GM19043 (cell line): ENCODE data around the gene TNFRSF11A.

Experiments
- ATAC-seq: cut with Tn5 transposase; IDR thresholded peaks from one replicate; pipeline ENCODE4 v1.9.1; 2021; ENCODE audit warnings: low read depth; ENCODE audit not compliant: unreplicated experiment

Gene TNFRSF11A

DNA sequence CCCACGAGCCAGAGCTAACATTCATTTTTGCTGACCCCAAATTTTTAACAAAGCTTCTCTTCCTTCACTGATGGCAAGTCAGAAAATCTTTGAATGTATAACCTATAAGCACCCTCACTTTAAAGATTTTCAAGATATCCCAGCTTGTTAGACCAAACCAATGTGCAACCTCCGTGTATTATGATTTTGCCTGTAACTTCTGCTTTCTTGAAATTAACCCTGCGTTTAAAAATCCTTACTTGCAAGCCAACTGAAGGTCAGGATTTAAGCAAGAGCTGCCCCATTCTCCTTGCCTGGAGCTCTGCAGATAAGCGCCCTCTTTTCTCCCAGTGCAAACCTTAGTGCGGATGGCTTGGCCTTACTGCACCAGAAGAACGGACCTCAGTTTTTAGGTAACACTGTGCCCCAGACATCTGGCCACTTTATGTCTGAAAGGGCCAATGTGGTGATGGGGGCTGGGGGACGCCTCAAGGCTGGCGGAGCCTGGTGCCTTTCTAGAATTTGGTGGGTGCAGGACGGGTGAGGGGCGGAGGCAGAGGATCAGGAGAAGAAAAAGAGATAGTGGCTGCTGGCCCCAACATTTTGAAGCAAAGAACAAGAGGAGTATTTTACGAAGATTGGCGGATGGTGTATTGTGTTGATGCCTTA lies 805 bp upstream of the TNFRSF11A start:
- no peak for ATAC-seq

- ATAC-seq, result no peak
Observed at GRCh38 chr18:62325806-62326645, 916 bp downstream of the TNFRSF11A start.

- no peak for ATAC-seq
Observed at GRCh38 chr18:62326646-62327348, 1.7 kb downstream of the TNFRSF11A start.

DNA sequence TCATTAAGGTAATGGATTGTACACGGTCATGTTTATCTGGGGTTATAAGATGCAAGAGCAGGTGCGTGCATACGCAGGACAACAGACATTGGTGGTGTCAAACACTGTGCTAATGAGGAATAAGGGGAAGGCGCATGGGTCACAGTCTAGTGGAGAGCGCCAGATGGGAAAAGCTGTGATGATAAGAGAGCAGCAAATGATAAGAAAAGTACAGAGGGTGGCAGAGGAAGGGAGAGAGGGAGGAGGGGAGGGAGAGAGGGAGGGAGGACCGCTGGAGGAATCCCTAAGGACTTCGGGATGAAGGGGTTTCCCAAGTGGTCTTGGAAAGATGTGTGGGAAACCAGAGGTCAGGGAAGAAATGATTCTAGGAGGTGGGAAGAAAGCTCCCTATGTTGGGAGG lies 2.9 kb downstream of the TNFRSF11A start:
- no peak for ATAC-seq

DNA sequence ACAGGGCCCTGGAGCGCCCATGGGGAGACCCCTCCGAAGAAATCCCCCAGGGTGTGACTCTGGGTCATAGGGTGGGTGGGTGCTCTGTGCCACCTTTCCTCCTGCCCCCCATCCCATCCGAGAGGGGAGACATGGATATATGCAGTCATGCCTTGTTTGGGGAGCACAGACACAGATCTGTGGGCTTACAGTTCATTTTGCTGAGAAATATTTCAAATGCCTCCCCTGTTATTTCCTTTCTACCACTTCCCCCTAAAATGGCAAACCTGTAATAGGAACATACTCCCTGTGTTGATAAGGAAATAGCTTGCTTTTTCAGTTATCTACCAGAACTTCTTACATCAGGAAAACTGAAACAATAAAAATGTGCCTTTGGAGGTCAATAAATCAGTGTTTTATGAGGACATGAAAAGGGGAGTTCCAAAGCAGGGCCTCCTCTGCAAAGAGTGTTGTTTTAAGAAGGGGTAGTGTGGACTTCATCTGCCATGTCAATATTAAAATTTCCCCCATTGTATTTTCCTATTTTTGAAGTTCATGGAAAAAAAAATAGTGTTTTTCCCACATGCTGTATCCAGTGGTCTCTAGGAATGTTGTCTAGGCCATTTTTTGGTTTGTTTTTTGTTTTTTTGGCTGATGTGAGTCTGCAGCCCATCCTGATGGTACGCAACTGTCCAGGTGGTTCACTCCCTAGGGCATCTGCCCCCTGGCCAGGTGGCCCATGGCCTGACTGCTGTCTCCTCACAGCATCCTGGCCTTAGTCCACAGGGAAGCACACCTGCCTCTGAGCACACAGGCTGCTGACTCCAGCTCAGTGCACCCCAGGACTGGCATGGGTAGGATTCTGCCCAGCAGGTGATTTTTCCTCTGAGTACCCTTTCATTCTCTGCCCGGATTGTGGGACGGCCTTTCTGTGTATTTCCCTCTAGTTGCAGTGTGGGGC lies 3.7 kb downstream of the TNFRSF11A start:
- no peak for ATAC-seq

GRCh38 chr18:62329691-62330454 lies 4.8 kb downstream of the TNFRSF11A start:
- peak; percentile 40 for ATAC-seq

- no peak for ATAC-seq
Observed at GRCh38 chr18:62330650-62331049, 5.5 kb downstream of the TNFRSF11A start.

DNA sequence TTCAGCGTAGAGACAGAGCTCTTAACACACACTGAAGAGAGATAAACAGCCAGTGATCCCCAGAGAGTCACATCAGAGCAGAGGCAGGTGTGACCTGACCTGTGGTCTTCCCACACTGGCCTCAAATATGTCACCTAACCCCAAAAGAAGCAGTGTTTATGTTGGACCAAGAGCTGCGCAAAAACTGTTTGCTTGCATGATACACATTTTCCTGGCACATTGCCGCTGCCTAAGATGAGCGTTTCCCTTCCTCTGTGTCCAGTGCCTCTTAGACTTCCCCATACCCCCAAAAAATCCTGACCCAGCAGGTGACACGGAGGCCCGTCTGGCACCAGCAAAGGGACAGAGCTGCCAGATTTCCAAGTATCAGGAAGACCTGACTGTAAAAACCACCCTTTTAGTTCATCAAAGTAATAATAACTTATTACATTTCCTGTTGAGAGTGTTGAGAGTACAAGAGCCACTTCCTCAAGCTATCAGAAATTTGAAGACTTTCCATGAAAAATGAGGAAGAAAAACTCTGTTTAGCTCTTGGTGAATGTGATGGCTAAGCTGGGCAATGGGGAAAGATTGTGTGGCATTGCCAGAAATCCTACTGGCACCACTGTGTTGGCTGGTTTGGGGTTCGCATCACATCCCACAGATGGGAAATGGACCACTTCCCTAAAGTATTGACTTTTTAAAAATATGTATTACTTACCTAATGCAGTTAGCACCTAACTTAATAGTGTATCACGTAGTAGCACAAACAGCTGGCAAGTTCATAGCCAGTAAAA lies 6.7 kb downstream of the TNFRSF11A start:
- ATAC-seq, result no peak

DNA sequence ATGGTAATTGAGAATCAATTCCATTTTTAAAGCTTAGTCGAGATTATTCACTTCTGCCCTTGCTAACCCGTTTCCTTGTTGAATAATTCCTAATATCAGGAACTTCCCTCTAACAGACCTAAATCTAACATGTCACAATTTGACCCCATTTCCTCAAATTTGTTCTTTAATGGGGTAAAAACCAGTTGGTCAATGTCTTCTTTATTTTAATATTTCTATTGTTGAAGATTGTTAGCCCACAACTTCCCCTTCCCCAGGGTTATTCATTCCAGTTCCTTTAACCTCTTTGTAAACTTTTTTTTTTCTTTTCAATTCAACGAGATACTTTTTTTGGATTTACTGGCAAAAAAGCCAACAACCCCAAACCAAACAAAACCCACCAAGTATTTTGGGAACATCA lies 7.3 kb downstream of the TNFRSF11A start:
- ATAC-seq, result no peak

DNA sequence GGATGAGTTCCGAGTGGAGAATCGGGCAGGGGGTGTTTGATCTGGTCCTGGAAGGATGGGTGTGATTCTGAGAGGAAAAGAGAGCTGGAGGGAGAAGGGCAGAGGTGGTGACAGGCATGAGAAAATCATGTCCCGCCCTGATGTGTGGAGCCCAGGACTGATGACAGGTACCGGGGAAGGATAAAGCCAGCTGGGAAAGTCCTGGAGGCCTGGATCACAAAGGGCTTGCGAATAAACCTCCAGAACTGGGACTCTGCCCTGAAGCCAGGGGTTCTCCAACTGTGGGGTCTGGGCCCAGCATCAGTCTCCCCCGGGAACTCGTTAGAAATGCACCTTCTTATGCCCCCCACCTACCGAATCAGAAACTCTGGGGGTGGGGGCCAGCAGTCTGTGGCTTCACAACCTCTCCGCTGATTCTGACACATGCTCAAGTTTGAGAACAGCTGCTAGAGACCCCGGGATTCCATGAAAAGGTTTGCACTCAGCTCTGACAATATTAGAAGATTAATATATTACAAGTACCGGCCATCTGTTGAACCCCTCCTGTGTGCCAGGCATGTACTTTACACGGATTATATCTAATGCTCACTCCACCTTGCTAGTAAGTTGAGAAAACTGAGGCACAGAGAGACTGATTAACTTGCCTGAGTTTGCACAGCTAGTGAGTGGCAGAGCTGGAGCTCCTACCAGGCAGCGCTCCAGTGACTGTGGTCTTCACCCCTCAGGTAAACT lies 8.0 kb downstream of the TNFRSF11A start:
- no peak for ATAC-seq

- ATAC-seq, result no peak
Observed at GRCh38 chr18:62334120-62334519, 9.0 kb downstream of the TNFRSF11A start.

GRCh38 chr18:62335494-62335893 lies 10.4 kb downstream of the TNFRSF11A start:
- ATAC-seq, result no peak

DNA sequence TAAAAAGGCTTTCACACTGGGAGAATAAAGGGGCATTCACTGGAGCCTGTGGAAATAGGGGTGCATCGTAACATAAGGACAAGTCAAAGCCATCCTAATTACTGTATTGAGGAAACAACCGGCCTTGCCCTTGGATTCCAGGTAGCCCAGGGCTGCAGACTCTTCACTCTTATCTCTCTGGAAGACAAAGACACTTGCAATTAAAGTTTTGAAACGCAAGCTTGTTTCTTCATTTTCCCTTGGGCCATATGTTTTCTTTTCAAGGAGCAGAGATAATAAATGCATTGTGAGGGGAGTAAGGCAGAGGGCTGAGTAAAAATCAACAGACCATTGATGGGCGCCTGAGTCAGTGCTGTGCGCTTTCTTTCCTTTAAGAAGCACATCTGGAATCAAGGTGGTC lies 11.5 kb downstream of the TNFRSF11A start:
- no peak for ATAC-seq

DNA sequence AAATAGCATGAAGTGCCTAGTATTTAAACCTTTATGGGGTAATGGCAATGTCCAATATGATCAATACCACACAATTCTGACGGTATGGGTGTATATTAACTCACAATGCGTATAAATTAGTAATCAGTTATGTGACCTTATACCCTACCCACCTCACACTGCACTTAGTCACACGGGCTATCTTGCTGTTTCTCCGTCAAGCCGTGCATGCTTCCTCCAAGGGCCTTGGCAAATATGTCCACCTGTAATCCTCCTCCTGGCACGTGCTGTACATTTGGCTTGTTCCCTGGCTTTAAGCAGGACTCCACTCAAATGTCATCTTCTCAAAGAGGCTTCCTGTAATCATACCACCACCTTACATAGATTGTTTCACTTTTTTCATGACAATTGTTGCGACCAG lies 12.2 kb downstream of the TNFRSF11A start:
- ATAC-seq, result no peak

- no peak for ATAC-seq
Observed at GRCh38 chr18:62338446-62339105, 13.5 kb downstream of the TNFRSF11A start.

DNA sequence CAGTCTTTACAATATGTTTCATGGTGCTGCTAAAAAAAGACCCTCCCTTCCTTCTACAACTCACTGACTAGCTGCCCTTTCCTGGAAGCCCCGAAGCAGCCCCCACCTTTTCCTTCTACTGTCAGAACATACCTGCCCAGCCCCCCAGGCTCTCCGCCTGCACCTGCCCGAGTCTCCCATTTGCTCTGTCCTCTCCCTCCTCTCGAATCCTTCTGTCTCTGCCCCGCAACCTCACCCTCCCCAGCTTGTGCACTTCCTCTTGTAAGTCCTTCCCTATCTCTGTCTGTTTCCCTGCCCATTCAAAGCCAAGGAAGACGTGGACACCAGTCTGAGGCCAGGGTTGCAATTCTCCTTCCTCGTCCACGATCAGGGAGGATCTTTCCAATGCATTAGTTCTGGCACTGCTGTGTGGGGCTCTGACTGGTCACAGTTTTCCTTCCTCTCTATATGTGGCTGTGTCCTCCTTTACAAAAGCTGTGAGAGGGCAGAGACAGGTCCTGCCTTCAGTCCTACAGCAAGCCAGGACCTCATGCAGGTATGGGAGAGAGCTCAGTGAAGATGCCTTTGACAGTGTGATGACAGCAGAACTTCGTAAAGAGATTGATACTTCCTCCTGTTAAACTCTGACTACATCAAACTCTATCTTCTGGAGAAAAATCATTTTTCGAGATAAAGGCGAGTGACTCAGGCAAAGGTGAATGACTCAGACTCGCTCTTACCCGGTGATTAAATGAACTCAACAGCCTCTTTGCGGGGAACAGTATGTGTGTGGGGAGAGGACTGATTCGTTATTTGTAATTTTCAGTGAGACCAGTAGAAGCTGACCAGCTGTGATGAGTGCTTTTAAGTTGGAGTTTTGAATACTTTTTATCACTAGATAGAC lies 14.2 kb downstream of the TNFRSF11A start:
- no peak for ATAC-seq

DNA sequence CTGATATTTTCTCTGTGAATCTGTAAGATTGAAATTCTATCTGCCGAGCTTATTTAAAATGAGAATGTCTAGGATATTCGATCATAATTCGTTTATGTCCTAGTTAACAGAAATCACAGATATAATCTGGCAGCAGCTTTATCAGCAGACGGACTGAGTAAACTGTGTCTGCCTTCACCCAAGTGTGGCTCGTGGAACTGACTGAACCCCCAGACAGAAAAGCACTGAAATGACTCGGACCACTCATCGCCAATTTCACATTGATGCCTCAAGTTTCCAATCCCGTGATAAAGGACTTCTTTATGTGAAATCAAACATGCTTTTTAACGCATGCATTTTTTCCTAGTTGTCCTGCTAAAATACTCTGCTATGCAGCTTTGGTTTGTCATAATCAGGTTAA lies 15.9 kb downstream of the TNFRSF11A start:
- no peak for ATAC-seq
